Measurements from ENCODE around the gene DNAAF8.
A peak's percentile ranks its signal among the peaks of the same experiment; 100 is the strongest.

The DNAAF8 gene

DNA sequence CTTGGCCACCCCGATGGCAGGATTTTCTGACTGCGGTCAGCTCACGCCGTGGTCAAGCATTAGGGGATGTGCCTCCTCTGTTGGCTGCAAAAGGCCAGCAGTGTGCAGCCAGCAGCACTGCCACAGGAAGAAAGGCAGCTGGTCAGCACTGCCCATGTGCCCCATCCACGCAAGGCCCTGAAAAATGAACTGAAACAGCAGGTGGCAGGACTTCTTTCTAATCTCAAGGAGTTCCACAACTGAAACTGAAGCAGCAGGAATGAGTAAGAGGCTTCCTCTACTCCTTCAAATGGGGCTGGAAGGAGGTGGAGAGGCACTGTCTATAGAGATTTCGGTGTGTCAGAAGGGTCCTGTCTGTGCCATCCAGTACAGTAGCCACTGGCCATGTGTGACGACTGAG, 29.5 kb downstream of the DNAAF8 start:
- H3K36me3 Mint-ChIP-seq (ENCODE audit: low read depth), result peaks cover 75% of the 10 kb centered on the region
- H3K4me1 Mint-ChIP-seq (ENCODE audit: low read depth), result peaks cover 44% of the 10 kb centered on the region
- no peak overlapping the region for H3K4me3 Mint-ChIP-seq
- H3K27ac Mint-ChIP-seq, result peak overlapping the region; percentile 45
- intact Hi-C loops (cut with micrococcal nuclease), result no loop called here
- no peaks in the 10 kb centered on the region for H3K27me3 Mint-ChIP-seq
- H3K9me3 Mint-ChIP-seq, result no peaks in the 10 kb centered on the region

DNA sequence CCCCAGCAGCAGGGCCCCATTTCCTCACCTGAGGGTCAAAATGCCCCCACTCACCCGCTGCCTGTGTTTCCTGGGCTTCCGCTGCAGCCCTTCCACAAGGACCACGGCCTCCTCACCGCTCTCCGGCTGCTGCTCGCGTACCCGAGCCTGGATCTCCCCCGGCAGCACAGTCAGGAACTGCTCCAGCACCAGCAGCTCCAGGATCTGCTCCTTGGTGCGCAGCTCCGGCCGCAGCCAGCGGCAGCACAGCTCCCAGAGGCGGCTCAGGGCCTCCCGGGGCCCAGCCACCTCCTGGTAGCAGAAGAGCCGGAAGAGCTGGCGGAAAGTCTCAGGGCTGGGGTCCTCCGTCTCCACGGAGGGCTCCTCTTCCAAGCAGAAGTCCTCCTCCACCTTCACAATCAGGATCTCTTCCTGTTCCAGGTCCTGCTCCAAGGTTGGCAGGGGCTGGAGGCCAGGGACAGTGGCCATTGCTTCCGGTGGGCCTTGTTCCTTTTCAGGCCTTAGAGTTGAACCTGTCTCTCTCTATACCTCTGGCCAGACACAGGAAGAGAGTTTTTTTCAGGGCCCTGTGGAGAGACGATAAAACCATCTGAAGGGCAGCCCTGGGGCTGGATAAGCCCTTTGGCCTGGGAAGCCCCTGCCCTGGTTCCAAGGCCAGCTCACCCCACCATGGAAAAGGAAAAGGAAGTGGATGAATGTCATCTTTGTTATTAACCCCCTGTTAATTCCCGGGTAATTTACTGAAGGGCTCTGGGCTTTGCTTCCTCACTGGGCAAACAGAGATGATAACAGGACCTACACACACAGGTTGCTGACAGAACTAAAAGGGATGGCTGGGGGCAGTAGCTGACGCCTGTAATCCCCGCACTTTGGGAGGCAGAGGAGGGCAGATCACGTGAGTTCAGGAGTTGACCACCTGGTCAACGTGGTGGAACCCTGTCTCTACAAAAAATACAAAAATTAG, 31.5 kb downstream of the DNAAF8 start:
- peaks cover 55% of the 10 kb centered on the region for H3K36me3 Mint-ChIP-seq (ENCODE audit: low read depth)
- peak overlapping the region; percentile 90 for H3K27ac Mint-ChIP-seq
- no peaks in the 10 kb centered on the region for H3K27me3 Mint-ChIP-seq
- H3K9me3 Mint-ChIP-seq, result no peaks in the 10 kb centered on the region
- H3K4me3 Mint-ChIP-seq, result peak overlapping the region; percentile 81
- peaks cover 53% of the 10 kb centered on the region for H3K4me1 Mint-ChIP-seq (ENCODE audit: low read depth)
- intact Hi-C loops (cut with micrococcal nuclease), result loop anchor here (5.0 kb wide), 1 partner anchor 192 kb away; the partner anchor contains the start of gene SEC14L5

DNA sequence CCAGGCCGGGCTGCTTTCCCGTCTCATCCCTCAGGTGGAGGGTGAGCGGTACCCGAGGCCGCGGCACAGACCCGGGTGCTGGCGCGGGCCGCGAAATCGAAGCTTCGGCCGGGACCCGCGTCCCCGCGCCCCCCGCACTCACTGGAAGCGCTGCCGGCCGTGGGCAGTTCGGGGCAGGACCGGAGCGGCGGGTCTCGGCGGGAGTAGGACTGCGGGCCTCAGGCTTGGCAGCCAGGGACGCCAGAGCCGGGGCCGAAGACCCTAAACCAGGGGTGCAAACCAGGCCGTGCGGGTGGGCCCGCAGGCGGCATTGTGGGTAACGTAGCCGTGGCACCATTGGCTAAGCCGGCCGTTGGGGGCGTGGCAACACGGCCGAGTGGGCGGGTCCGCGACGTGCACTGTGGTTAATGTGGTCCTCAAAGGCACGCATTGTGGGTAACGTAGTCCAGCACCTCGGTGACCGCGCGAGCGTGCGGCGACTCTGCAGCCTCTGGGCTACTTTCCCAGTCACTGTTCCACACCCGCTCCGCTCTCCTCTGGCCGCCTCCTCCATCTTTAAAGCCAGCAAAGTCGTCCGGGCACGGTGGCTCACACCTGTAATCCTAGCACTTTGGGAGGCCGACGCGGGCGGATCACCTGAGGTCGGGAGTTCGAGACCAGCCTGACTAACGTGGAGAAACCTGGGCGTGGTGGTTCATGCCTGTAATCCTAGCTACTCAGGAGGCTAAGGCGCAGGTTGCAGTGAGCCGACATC, 32.7 kb downstream of the DNAAF8 start, which contains the start of gene ZNF500:
ZNF500 (minus strand) TSS at position 288 of the 754 bp plus-strand sequence. CDS start 1,184 bp downstream, outside the sequence.
- Mint-ChIP-seq H3K4me1 (ENCODE audit: low read depth) (peaks cover 53% of the 10 kb centered on the region), H3K27ac (peak within 1 kb of the TSS; percentile 90), H3K4me3 (peak within 1 kb of the TSS; percentile 89), H3K27me3 (no peaks in the 10 kb centered on the region), H3K36me3 (ENCODE audit: low read depth) (peaks cover 42% of the 10 kb centered on the region), H3K9me3 (no peaks in the 10 kb centered on the region)
- intact Hi-C loops (cut with micrococcal nuclease), result loop anchor here (1.0 to 5.0 kb wide), 2 partner anchors 80 to 190 kb away; partner anchors contain the start of genes GLYR1, SEC14L5 and UBN1

DNA sequence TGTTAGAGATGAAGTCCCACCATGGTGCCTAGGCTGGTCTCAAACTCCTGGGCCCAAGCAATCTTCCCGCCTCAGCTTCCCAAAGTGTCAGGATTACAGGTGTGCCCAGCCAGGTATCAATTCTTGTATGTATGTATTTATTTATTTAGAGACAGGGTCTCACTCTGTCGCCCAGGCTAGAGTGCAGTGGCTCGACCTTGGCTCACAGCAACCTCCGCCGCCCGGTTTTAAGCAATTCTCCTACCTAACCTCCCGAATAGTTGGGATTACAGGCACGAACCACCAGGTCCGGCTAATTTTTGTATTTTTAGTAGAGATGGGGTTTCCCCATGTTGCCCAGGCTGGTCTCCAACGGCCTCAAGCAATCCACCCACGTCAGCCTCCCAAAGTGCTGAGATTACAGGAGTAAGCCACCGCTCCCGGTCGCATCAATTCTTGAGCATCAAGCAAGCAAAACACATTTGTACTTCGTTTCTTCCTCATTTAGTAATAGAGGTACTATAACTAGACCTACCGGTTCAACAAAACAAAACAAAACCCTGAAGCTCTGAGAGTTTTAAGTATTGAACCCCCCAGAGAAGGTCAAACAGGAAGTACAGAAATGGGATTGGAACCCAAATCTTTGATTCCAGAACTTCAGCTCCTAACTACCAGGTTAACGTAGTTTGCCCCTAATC, 33.7 kb downstream of the DNAAF8 start:
- H3K4me1 Mint-ChIP-seq (ENCODE audit: low read depth), result peaks cover 48% of the 10 kb centered on the region
- intact Hi-C loops (cut with micrococcal nuclease), result loop anchor here (1.0 to 5.0 kb wide), 4 partner anchors 34 to 189 kb away; partner anchors contain the start of genes ANKS3, DNAAF8, GLYR1 and SEC14L5
- H3K4me3 Mint-ChIP-seq, result peak overlapping the region; percentile 89
- H3K36me3 Mint-ChIP-seq (ENCODE audit: low read depth), result peaks cover 33% of the 10 kb centered on the region
- H3K9me3 Mint-ChIP-seq, result no peaks in the 10 kb centered on the region
- H3K27me3 Mint-ChIP-seq, result no peaks in the 10 kb centered on the region
- peak overlapping the region; percentile 90 for H3K27ac Mint-ChIP-seq

DNA sequence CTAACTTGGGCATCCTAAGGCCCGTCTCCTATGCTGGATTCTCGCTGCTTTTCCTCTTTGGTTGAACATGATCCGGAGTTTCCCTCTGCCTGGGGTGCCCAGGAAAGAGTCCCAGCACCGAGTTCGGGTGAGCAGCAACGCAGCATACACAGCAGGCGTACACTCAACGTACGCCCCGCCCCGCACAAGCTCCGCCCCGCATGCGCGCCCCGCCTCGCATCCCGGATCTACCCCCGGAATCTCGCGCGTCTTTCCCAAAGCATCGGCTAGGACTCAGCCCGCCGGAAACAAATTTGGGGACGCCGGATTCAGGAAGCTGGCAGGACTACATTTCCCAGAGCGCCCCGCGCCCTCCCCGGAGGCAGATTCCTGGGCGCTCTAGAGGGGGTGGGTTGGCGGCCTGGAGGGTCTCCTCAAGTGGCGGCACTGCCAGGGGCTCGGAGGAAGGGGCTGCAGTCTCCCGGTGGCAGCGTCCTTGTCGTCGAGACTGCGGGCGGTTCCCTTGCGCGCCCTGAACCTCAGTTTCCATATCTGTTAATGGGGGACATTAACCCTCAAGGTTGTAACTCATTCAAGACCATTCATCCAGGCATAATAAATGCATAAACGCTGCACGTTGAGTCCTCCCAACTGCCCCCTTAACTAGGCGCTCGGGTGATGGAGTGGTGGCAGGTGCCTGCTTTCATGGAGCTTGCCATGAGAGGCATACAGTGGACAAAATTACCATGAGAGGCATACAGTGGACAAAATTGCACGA, 34.4 kb downstream of the DNAAF8 start:
- Mint-ChIP-seq H3K9me3 (no peaks in the 10 kb centered on the region), H3K36me3 (ENCODE audit: low read depth) (peaks cover 25% of the 10 kb centered on the region), H3K27ac (peak overlapping the region; percentile 90), H3K4me3 (peak overlapping the region; percentile 89), H3K27me3 (no peaks in the 10 kb centered on the region), H3K4me1 (ENCODE audit: low read depth) (peaks cover 44% of the 10 kb centered on the region)
- intact Hi-C loops (cut with micrococcal nuclease), result loop anchor here (1.0 to 5.0 kb wide), 3 partner anchors 34 to 189 kb away; partner anchors contain the start of genes ANKS3, DNAAF8 and SEC14L5

DNA sequence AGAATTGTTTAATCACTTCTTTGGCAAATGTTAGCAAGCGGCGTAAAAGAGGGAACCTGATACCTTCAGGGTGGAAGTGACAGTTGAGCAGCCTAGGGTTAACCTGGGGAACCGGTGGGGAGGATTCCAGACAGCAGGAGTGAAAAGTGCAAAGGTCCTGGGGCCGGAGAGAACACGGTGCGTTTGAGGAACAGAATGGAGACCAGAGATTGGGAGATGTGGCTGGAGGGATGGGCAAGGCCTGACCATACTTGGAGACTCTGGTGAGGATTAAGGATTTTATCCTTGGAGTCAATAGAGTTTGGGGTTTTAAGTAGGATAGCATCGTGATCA, 34.9 kb downstream of the DNAAF8 start:
- intact Hi-C loops (cut with micrococcal nuclease), result loop anchor here (5.0 kb wide), 1 partner anchor 188 kb away; the partner anchor contains the start of gene SEC14L5
- H3K27ac Mint-ChIP-seq, result peak overlapping the region; percentile 90
- H3K36me3 Mint-ChIP-seq (ENCODE audit: low read depth), result peaks cover 20% of the 10 kb centered on the region
- H3K27me3 Mint-ChIP-seq, result no peaks in the 10 kb centered on the region
- H3K4me1 Mint-ChIP-seq (ENCODE audit: low read depth), result peaks cover 43% of the 10 kb centered on the region
- peak overlapping the region; percentile 89 for H3K4me3 Mint-ChIP-seq
- H3K9me3 Mint-ChIP-seq, result no peaks in the 10 kb centered on the region

DNA sequence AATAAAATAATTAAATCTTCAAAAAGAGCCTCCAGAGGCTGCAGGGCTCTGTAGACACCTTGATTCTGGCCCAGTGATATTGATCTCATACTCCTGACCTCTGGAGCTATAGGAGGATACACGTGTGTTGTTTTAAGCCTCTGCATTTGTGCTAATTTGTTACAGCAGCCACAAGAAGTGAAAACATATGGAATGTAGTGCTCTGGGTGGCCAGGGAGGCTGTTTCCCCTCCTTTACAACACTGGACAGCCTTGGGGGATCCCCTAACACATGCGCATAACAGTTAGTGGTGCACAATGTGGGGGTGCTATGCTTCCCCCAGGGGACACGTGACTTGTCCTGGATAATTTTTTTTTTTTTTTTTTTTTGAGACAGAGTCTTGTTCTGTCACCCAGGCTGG, 37.3 kb downstream of the DNAAF8 start:
- H3K27ac Mint-ChIP-seq, result no peak overlapping the region
- intact Hi-C loops (cut with micrococcal nuclease), result no loop called here
- no peaks in the 10 kb centered on the region for H3K9me3 Mint-ChIP-seq
- H3K4me1 Mint-ChIP-seq (ENCODE audit: low read depth), result peaks cover 32% of the 10 kb centered on the region
- H3K27me3 Mint-ChIP-seq, result no peaks in the 10 kb centered on the region
- H3K4me3 Mint-ChIP-seq, result no peak overlapping the region
- H3K36me3 Mint-ChIP-seq (ENCODE audit: low read depth), result peaks cover 6% of the 10 kb centered on the region

DNA sequence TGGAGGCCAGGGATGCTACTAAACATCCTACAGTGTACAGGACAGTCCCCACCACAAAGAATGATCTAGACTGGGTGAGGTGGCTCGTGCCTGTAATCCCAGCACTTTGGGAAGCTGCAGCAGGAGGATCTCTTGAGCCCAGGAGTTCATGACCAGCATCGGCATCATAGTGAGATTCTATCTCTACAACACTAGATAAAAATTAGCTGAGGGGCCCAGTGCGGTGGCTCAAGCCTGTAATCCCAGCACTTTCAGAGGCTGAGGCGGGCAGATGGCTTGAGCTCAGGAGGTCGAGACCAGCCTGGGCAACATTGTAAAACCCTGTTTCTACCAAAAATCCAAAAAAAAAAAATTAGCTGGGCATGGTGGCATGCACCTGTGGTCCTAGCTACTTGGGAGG, 38.0 kb downstream of the DNAAF8 start:
- H3K4me1 Mint-ChIP-seq (ENCODE audit: low read depth), result peaks cover 29% of the 10 kb centered on the region
- H3K27ac Mint-ChIP-seq, result no peak overlapping the region
- H3K36me3 Mint-ChIP-seq (ENCODE audit: low read depth), result peaks cover 6% of the 10 kb centered on the region

DNA sequence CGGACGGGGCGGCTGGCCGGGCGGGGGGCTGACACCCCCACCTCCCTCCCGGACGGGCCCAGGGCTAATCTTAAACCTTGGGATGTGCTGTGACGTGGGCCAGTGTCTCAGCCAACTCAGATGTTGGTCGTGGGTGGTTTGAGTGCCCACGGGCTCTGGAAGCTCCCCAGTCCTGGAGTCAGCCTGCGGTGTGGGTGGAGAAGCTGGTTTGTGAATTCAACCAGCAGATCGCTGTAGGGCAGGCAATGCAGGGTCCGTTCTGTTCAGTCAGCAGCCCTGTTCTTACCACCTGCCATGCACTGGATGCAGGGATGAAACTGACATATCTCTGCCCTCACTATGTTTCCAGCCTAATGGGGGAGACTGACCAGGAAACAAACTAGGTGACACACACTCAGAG, 40.7 kb downstream of the DNAAF8 start:
- Mint-ChIP-seq H3K4me1 (ENCODE audit: low read depth) (peaks cover 11% of the 10 kb centered on the region), H3K27ac (no peak overlapping the region)

More for the DNA sequence above, 38.0 kb downstream of the DNAAF8 start:
- Mint-ChIP-seq H3K4me3 (no peak overlapping the region), H3K9me3 (no peaks in the 10 kb centered on the region), H3K27me3 (no peaks in the 10 kb centered on the region)
- intact Hi-C loops (cut with micrococcal nuclease), result no loop called here

DNA sequence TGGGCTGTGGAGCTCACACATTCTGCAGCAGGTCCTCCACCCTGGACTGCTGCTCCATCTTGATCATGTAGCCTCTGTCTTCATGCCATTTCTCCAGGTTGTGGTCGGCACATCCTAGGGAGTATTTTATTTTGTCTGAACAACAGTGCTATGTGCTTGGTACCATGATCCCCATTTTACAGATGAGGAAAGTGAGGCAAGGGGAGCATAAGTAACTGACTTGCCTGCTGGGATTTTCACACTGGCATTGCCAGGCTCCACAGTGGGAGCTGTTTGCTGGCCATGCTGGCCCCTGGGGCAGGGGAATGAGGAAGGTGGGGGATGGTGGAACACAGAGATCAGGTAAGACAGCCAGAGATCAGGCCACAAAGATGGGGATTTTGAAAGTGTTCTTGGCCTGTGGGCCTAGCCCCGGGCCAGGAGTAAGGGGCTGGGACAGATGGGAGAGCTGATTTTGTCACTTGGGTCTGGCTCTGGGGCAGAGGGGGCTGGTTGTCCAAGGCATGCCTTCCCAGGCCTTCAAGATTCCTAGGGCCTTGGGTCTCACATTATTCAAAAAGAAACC, 41.9 kb downstream of the DNAAF8 start:
- intact Hi-C loops (cut with micrococcal nuclease), result no loop called here
- peaks cover 14% of the 10 kb centered on the region for H3K4me1 Mint-ChIP-seq (ENCODE audit: low read depth)
- H3K27me3 Mint-ChIP-seq, result no peaks in the 10 kb centered on the region
- H3K27ac Mint-ChIP-seq, result no peak overlapping the region
- H3K4me3 Mint-ChIP-seq, result no peak overlapping the region
- H3K36me3 Mint-ChIP-seq (ENCODE audit: low read depth), result no peaks in the 10 kb centered on the region
- no peaks in the 10 kb centered on the region for H3K9me3 Mint-ChIP-seq

More for the DNA sequence above, 40.7 kb downstream of the DNAAF8 start:
- Mint-ChIP-seq H3K27me3 (no peaks in the 10 kb centered on the region), H3K4me3 (no peak overlapping the region), H3K9me3 (no peaks in the 10 kb centered on the region), H3K36me3 (ENCODE audit: low read depth) (no peaks in the 10 kb centered on the region)
- intact Hi-C loops (cut with micrococcal nuclease), result no loop called here

DNA sequence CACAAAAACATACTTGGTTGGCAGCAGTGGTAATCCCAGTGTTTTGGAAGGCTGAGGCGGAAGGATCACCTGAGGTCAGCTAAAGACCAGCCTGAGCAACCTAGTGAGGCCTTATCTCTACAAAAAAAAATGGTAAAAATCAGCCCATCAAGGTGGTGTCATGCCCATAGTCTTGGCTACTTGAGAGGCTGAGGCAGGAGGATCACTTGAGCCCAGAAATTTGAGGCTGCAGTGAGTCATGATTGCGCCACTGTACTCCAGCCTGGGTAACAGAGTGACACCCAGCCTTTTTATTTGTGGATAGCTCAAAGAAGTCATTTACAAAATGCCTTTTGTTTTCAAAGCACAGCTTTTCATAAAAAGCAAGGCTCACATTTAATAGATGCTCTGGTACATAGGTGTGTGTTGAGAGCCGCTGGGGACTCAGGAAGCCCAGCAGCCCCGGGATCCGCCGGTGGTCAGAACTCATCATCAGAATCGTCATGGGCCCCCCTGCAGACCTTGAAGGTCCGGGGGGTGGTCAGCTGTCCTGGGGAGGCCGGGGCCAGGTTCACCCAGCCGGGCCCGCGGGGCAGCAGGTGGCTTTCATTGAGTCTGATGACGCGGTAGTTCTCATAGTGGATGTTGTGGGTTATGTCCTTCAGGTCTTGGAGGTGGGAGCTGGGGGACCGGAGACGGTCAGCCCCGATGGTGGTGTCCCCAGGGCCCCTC, 43.2 kb downstream of the DNAAF8 start:
- Mint-ChIP-seq H3K27me3 (no peaks in the 10 kb centered on the region), H3K9me3 (no peaks in the 10 kb centered on the region), H3K27ac (no peak overlapping the region), H3K36me3 (ENCODE audit: low read depth) (no peaks in the 10 kb centered on the region), H3K4me3 (no peak overlapping the region), H3K4me1 (ENCODE audit: low read depth) (peaks cover 23% of the 10 kb centered on the region)
- intact Hi-C loops (cut with micrococcal nuclease), result no loop called here

DNA sequence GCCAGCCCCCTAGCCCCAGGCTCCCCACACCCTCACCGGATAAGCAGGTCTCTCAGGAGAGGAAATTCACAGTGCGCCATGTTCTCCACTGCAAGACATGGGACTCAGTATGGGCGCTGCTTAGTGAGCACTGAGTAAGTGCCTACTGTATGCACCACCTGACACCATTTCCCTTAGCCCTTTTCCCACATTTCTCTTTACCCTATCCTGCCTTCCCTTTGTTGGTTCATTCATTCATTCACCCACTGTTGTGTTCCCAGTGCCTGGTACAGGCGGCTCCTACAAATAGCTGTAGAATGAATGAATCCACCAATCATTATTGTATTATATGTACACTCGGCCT, 43.7 kb downstream of the DNAAF8 start:
- H3K27me3 Mint-ChIP-seq, result no peaks in the 10 kb centered on the region
- H3K9me3 Mint-ChIP-seq, result no peaks in the 10 kb centered on the region
- H3K4me3 Mint-ChIP-seq, result no peak overlapping the region
- no peak overlapping the region for H3K27ac Mint-ChIP-seq
- intact Hi-C loops (cut with micrococcal nuclease), result no loop called here
- peaks cover 28% of the 10 kb centered on the region for H3K4me1 Mint-ChIP-seq (ENCODE audit: low read depth)
- no peaks in the 10 kb centered on the region for H3K36me3 Mint-ChIP-seq (ENCODE audit: low read depth)

Measured in dendritic cell treated with granulocyte-macrophage colony-stimulating factor and Interleukin-4, amounts not matched to agents 40 ng/mL and 50 ng/mL, for 4 days (primary cell).